Measurements from ENCODE around the gene IP6K1.
"Not testable (repeated sequence)": the region's sequence is repeated elsewhere in the genome, so short reads cannot be mapped to it uniquely, and the experiment has no call there.

Gene IP6K1

GRCh38 chr3:49759226-49759625 is 27.1 kb downstream of the IP6K1 start:
- Mint-ChIP-seq H3K4me1 (peaks cover 21% of the 10 kb centered on the region), H3K9me3 (no peaks in the 10 kb centered on the region), H3K4me3 (no peak overlapping the region), H3K36me3 (peaks cover 32% of the 10 kb centered on the region), H3K27ac (peak overlapping the region; percentile 63)
- DNase-seq (ENCODE audit: low spot score in 2 of 2) (no peak), ATAC-seq (no peak)

DNA sequence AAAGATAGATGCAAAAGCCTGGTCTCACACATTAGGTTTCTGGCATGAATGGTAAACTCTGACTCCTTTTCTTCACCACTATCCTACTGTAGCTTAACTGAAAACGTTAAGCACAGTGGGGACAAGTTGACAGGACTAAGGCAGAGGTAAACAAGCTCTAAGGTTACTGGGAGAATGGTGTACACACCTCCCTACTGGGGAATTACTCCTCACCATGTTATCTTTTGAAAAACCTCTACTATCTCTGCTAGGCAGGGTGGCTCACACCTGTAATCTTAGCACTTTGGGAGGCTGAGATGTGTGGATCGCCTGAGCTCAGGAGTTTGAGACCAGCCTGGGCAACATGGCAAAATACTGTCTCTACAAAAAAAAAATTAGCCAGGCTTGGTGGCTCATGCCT is 29.1 kb downstream of the IP6K1 start:
- Mint-ChIP-seq H3K4me1 (peaks cover 31% of the 10 kb centered on the region), H3K9me3 (no peaks in the 10 kb centered on the region), H3K36me3 (peaks cover 16% of the 10 kb centered on the region), H3K27ac (no peak overlapping the region), H3K4me3 (no peak overlapping the region)
- ATAC-seq, result no peak
- DNase-seq (ENCODE audit: low spot score in 2 of 2), result no peak

DNA sequence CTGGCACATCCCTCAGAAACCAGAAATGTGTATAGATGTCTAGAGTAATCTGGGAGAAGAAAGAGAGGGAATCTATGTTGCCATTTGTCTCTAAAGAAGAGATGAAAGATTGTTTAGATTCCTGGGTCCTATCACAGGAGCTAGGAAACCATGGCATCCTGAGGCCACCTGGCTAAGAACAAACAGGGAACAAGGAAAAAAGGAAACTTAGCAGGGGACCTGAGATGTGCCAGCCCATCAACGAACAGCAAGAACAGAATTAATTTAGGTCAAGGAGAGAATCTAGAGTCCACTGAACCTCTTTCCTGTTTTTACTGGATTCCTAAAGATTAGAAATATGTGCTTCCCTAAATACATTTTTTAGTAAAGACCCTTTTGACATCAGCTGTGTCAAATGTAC is 30.3 kb downstream of the IP6K1 start:
- Mint-ChIP-seq H3K9me3 (no peaks in the 10 kb centered on the region), H3K36me3 (peaks cover 16% of the 10 kb centered on the region), H3K4me3 (no peak overlapping the region), H3K4me1 (peaks cover 31% of the 10 kb centered on the region), H3K27ac (peak overlapping the region; percentile 77)
- DNase-seq (ENCODE audit: low spot score in 2 of 2) (no peak), ATAC-seq (no peak)

- ATAC-seq (no peak), DNase-seq (ENCODE audit: low spot score in 2 of 2) (no peak)
- H3K4me1 Mint-ChIP-seq, result peaks cover 34% of the 10 kb centered on the region
- no peak overlapping the region for H3K27ac Mint-ChIP-seq
- no peaks in the 10 kb centered on the region for H3K9me3 Mint-ChIP-seq
- peaks cover 11% of the 10 kb centered on the region for H3K36me3 Mint-ChIP-seq
- no peak overlapping the region for H3K4me3 Mint-ChIP-seq
These were observed 31.8 kb downstream of the IP6K1 start for GRCh38 chr3:49754536-49754935.

- ATAC-seq (no peak), DNase-seq (ENCODE audit: low spot score in 2 of 2) (no peak)
- H3K4me3 Mint-ChIP-seq, result no peak overlapping the region
- H3K4me1 Mint-ChIP-seq, result peaks cover 24% of the 10 kb centered on the region
- H3K36me3 Mint-ChIP-seq, result peaks cover 31% of the 10 kb centered on the region
- H3K9me3 Mint-ChIP-seq, result no peaks in the 10 kb centered on the region
- no peak overlapping the region for H3K27ac Mint-ChIP-seq
These were observed 34.8 kb downstream of the IP6K1 start for GRCh38 chr3:49751501-49751900.

DNA sequence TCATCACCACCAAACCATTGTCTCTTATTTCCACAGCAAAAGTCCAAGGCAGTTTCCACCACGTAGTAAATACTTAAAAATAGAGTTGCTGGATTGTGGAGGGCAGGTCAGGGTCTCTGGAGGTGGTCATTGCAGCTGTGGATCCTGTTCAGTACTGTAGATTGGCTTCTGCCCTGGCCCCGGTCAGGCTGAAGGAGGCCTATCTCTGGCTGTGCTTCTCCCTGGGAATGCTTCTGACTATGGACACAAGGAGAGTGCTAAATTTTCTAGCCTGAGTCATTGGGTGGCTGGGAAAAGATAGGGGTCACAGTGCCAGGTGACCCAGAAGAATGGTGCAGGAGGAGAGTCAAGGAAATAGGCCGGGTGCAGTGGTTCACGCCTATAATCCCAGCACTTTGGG is 36.3 kb downstream of the IP6K1 start:
- Mint-ChIP-seq H3K4me1 (peaks cover 17% of the 10 kb centered on the region), H3K27ac (peak overlapping the region; percentile 19), H3K4me3 (no peak overlapping the region), H3K36me3 (peaks cover 46% of the 10 kb centered on the region), H3K9me3 (no peaks in the 10 kb centered on the region)
- no peak for ATAC-seq
- no peak for DNase-seq (ENCODE audit: low spot score in 2 of 2)

DNA sequence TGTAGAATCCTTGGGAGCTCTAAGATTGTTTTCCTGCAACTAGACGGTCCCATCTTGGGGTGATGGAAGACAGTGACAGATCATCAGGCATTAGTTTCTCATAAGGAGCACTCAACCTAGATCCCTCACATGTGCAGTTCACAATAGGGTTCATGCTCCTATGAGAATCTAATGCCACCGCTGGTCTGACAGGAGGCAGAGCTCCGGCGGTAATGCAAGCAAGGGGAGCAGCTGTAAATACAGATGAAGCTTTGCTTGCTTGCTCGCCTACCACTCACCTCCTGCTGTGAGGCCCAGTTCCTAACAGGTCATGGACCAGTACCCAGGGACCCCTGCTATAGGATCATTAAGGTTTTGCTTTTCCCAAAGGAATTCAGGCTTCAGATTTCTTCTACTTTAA is 37.5 kb downstream of the IP6K1 start:
- peaks cover 58% of the 10 kb centered on the region for H3K36me3 Mint-ChIP-seq
- not testable (repeated sequence) for H3K27ac Mint-ChIP-seq; ATAC-seq; H3K4me3 Mint-ChIP-seq; H3K9me3 Mint-ChIP-seq; DNase-seq (ENCODE audit: low spot score in 2 of 2)
- H3K4me1 Mint-ChIP-seq, result peaks cover 20% of the 10 kb centered on the region

DNA sequence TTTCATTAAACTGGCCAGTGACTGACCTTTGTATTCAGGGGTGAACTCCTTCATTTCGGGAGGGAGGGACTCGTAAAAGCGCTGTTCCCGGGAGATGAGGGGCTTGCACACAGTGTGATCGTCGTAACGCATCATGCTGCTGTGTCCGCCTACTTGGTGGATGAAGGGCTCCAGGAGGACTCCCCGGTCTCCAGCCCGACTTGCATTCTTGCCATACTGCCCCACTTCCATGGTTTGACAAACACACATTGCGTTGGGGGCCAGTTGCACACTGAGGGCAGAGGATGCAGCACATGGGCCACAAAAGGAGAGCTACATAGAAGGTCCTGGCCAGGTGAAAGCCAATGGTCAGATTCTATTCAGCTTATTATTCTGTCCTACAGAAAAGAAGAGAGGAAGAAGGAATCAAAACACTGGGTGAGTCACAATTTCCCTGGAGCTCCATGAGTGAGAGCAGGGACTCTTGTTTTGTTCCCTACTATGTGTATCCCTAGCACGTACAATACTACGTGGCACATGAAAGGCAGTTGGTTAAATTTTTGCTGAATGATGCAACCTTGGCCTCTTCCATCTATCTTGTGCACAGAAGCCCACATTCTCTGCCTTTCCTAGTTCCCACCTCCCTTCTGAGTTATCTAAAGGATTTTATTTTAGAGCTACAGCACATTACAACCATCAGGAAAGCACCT is 38.4 kb downstream of the IP6K1 start:
- DNase-seq (ENCODE audit: low spot score in 2 of 2), result no peak
- no peak for ATAC-seq
- H3K4me1 Mint-ChIP-seq, result peaks cover 12% of the 10 kb centered on the region
- no peak overlapping the region for H3K27ac Mint-ChIP-seq
- H3K9me3 Mint-ChIP-seq, result no peaks in the 10 kb centered on the region
- H3K4me3 Mint-ChIP-seq, result no peak overlapping the region
- peaks cover 65% of the 10 kb centered on the region for H3K36me3 Mint-ChIP-seq

GRCh38 chr3:49745986-49746385 is 40.4 kb downstream of the IP6K1 start:
- Mint-ChIP-seq H3K36me3 (peaks cover 78% of the 10 kb centered on the region), H3K4me1 (peaks cover 10% of the 10 kb centered on the region), H3K9me3 (no peaks in the 10 kb centered on the region), H3K27ac (no peak overlapping the region), H3K4me3 (no peak overlapping the region)
- no peak for DNase-seq (ENCODE audit: low spot score in 2 of 2)
- no peak for ATAC-seq

GRCh38 chr3:49740427-49740826 is 45.9 kb downstream of the IP6K1 start:
- Mint-ChIP-seq H3K4me3 (no peak overlapping the region), H3K9me3 (no peaks in the 10 kb centered on the region), H3K36me3 (peaks cover 87% of the 10 kb centered on the region), H3K27ac (no peak overlapping the region), H3K4me1 (peaks cover 11% of the 10 kb centered on the region)
- no peak for ATAC-seq
- DNase-seq (ENCODE audit: low spot score in 2 of 2), result no peak

DNA sequence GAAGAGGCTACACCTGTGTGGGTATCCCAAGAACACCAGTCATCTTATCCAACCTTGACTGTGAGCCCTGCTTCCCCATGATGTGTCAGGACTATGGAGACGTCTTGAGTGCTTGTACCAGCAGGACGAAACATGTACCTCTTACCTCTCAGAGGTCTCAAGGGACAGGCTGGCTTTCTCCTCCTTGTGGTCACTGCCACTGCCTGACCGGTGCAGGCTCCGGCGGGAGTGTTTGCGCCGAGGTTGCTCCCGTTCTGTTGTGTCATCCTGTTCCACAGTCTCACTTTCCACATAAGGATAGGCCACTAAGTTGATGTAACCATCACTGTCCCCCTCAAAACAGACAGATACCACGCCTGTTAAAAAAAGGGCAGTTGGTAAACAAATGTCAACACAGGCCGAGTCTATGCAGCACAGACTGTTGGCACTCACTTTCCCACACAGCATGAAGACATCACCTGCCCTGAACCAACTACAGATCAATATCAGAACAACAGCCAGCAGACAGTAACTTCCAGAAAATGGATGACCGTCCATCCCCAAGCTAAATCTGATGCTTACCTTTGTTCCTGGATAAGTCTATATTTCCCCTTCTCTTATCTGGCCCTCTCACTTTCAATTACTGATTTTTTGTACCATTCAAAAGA is 48.2 kb downstream of the IP6K1 start:
- Mint-ChIP-seq H3K4me1 (peaks cover 6% of the 10 kb centered on the region), H3K27ac (peak overlapping the region; percentile 76), H3K9me3 (no peaks in the 10 kb centered on the region), H3K36me3 (peaks cover 88% of the 10 kb centered on the region), H3K4me3 (no peak overlapping the region)
- DNase-seq (ENCODE audit: low spot score in 2 of 2), result no peak
- no peak for ATAC-seq

GRCh38 chr3:49734752-49735151 is 51.6 kb downstream of the IP6K1 start:
- no peak for DNase-seq (ENCODE audit: low spot score in 2 of 2)
- Mint-ChIP-seq H3K4me1 (peaks cover 6% of the 10 kb centered on the region), H3K4me3 (no peak overlapping the region), H3K36me3 (peaks cover 99% of the 10 kb centered on the region), H3K9me3 (no peaks in the 10 kb centered on the region), H3K27ac (peak overlapping the region; percentile 6)
- ATAC-seq, result no peak

DNA sequence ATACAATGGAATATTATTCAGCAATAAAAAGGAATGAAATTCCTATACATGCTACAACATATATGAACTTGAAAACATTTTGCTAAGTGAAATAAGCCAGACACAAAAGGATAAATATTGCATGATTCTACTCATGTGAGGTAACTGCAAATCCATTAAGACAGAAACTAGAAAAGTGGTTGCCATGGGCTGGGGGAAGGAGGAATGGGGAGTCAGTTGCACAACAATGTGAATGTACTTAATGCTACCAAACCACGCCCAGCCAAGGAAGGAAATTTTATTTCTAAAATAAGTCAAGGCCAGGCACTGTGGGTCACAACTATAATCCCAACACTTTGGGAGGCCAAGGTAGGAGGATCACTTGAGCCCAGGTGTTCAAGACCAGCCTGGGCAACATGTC is 52.8 kb downstream of the IP6K1 start:
- ATAC-seq, result no peak
- H3K36me3 Mint-ChIP-seq, result peaks cover 99% of the 10 kb centered on the region

GRCh38 chr3:49732597-49732996 is 53.7 kb downstream of the IP6K1 start:
- no peak overlapping the region for H3K27ac Mint-ChIP-seq
- ATAC-seq (no peak), DNase-seq (ENCODE audit: low spot score in 2 of 2) (no peak)
- H3K36me3 Mint-ChIP-seq, result peaks cover 99% of the 10 kb centered on the region
- H3K9me3 Mint-ChIP-seq, result no peaks in the 10 kb centered on the region
- peaks cover 6% of the 10 kb centered on the region for H3K4me1 Mint-ChIP-seq
- H3K4me3 Mint-ChIP-seq, result no peak overlapping the region

More for the DNA sequence above, 52.8 kb downstream of the IP6K1 start:
- no peak for DNase-seq (ENCODE audit: low spot score in 2 of 2)
- Mint-ChIP-seq H3K9me3 (no peaks in the 10 kb centered on the region), H3K27ac (no peak overlapping the region), H3K4me3 (no peak overlapping the region), H3K4me1 (peaks cover 6% of the 10 kb centered on the region)

DNA sequence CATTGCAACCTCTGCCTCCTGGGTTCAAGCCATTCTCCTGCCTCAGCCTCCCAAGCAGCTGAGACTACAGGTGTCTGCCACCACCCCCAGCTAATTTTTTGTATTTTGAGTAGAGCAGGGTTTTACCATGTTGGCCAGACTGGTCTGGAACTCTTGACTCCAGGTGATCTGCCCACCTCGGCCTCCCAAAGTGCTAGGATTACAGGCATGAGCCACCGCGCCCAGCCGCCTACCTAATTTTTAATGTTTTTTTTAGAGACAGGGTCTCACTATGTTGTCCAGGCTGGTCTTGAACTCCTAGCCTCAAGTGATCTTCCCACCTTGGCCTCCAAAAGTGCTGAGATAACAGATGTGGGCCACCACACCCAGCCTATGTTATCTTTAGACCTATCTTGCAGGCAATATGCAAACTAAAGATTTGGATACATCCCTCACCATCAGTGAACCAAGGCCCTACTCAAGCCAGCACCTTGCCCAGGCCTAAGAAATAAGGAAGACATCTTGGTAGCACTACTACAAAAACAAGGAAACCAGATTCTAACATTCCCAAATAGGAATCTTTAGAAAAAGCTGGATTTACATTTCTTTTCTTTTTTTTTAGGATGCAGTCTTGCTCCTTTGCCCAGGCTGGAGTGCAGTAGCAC is 56.3 kb downstream of the IP6K1 start:
- Mint-ChIP-seq H3K27ac (no peak overlapping the region), H3K9me3 (no peaks in the 10 kb centered on the region), H3K36me3 (peaks cover 76% of the 10 kb centered on the region), H3K4me1 (no peaks in the 10 kb centered on the region), H3K4me3 (no peak overlapping the region)
- DNase-seq (ENCODE audit: low spot score in 2 of 2) (no peak), ATAC-seq (no peak)

DNA sequence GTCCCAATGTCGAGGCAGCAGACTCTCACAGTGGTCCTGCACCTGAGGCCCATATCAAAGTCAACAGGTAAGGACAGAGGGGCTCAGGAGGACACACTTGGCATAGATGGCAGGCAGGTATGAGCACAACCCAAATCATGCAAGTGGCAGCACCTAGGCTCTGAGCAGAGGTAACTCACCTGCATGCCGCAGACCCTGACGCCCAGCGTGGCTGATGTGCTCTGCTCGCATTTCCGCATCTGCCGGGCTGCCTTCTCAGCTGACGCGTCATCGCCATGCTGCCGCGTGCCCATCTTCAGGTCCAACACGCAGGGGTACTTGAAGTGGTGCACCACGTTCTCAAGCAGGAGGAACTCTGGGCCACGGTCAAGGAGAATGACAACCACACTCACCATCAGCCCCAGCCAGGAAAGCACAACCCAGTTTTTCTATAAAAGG is 58.4 kb downstream of the IP6K1 start:
- Mint-ChIP-seq H3K4me3 (no peak overlapping the region), H3K36me3 (peaks cover 72% of the 10 kb centered on the region), H3K4me1 (peaks cover 15% of the 10 kb centered on the region), H3K9me3 (no peaks in the 10 kb centered on the region), H3K27ac (no peak overlapping the region)
- DNase-seq (ENCODE audit: low spot score in 2 of 2), result no peak
- ATAC-seq, result no peak
